GM18499 (cell line): ENCODE data around the gene GALM.

Experiments used
- ATAC-seq: cut with Tn5 transposase; IDR thresholded peaks from one replicate; pipeline ENCODE4 v1.9.1; 2021; ENCODE audit warnings: moderate number of reproducible peaks; ENCODE audit not compliant: insufficient read depth, unreplicated experiment

The GALM gene

GRCh38 chr2:38648107-38648761, 17.7 kb upstream of the GALM start:
- ATAC-seq = no peak

GRCh38 chr2:38649176-38649728, 16.7 kb upstream of the GALM start:
- no peak for ATAC-seq

GRCh38 chr2:38650012-38650411, 15.9 kb upstream of the GALM start:
- no peak for ATAC-seq

- no peak for ATAC-seq
Measured at GRCh38 chr2:38650717-38651116, 15.2 kb upstream of the GALM start.

- ATAC-seq = no peak
Measured at GRCh38 chr2:38652431-38653273, 13.3 kb upstream of the GALM start.

GRCh38 chr2:38653380-38653714, 12.6 kb upstream of the GALM start:
- no peak for ATAC-seq

GRCh38 chr2:38653715-38654527, 12.0 kb upstream of the GALM start:
- ATAC-seq = no peak

GRCh38 chr2:38654528-38655381, 11.2 kb upstream of the GALM start:
- no peak for ATAC-seq

- no peak for ATAC-seq
Measured at GRCh38 chr2:38655441-38655840, 10.5 kb upstream of the GALM start.

- no peak for ATAC-seq
Measured at GRCh38 chr2:38656866-38657480, 8.9 kb upstream of the GALM start.

- ATAC-seq = no peak
Measured at GRCh38 chr2:38658613-38659012, 7.3 kb upstream of the GALM start.

GRCh38 chr2:38659115-38659514, 6.8 kb upstream of the GALM start:
- ATAC-seq = no peak

- no peak for ATAC-seq
Measured at GRCh38 chr2:38660282-38660681, 5.6 kb upstream of the GALM start.

- ATAC-seq = no peak
Measured at GRCh38 chr2:38661306-38661705, 4.6 kb upstream of the GALM start.

GRCh38 chr2:38666556-38666910, 619 bp downstream of the GALM start:
- ATAC-seq = no peak

GRCh38 chr2:38668092-38668491, 2.2 kb downstream of the GALM start:
- ATAC-seq = no peak

- no peak for ATAC-seq
Measured at GRCh38 chr2:38668779-38669479, 3.0 kb downstream of the GALM start.

GRCh38 chr2:38671303-38671702, 5.4 kb downstream of the GALM start:
- no peak for ATAC-seq

- ATAC-seq = no peak
Measured at GRCh38 chr2:38671946-38672345, 6.0 kb downstream of the GALM start.
